ENCODE results near the gene MAGOH.
"Not testable (repeated sequence)": the region's sequence is repeated elsewhere in the genome, so short reads cannot be mapped to it uniquely, and the experiment has no call there.

The MAGOH gene

GRCh38 chr1:53219711-53220110 lies 18.6 kb downstream of the MAGOH start:
- no peak for DNase-seq

- no peak for DNase-seq
These were observed 20.1 kb downstream of the MAGOH start for GRCh38 chr1:53218201-53218600.

GRCh38 chr1:53214376-53214940 lies 23.9 kb downstream of the MAGOH start:
- no peak for DNase-seq

- no peak for DNase-seq
These were observed 27.4 kb downstream of the MAGOH start for GRCh38 chr1:53210954-53211353.

- no peak for DNase-seq
These were observed 28.0 kb downstream of the MAGOH start for GRCh38 chr1:53210352-53210751.

- DNase-seq = no peak
These were observed 30.6 kb downstream of the MAGOH start for GRCh38 chr1:53207726-53208125.

- DNase-seq = no peak
These were observed 31.5 kb downstream of the MAGOH start for GRCh38 chr1:53206735-53207379.

GRCh38 chr1:53206083-53206685 lies 32.1 kb downstream of the MAGOH start:
- DNase-seq = not testable (repeated sequence)

GRCh38 chr1:53205496-53205895 lies 32.8 kb downstream of the MAGOH start:
- DNase-seq = not testable (repeated sequence)

- no peak for DNase-seq
These were observed 34.9 kb downstream of the MAGOH start for GRCh38 chr1:53203466-53203865.

- DNase-seq = no peak
These were observed 40.1 kb downstream of the MAGOH start for GRCh38 chr1:53198241-53198651.

GRCh38 chr1:53197291-53198200 lies 40.8 kb downstream of the MAGOH start:
- DNase-seq = no peak

GRCh38 chr1:53196485-53197290 lies 41.6 kb downstream of the MAGOH start, which contains the start of gene CPT2:
CPT2 (plus strand) TSS chr1:53196824; CDS start chr1:53196944, 120 bp downstream.
- DNase-seq = peak; percentile 86

- no peak for DNase-seq
These were observed 42.3 kb downstream of the MAGOH start for GRCh38 chr1:53196017-53196484.

GRCh38 chr1:53195246-53196016 lies 42.9 kb downstream of the MAGOH start:
- DNase-seq = no peak

GRCh38 chr1:53190210-53190611 lies 48.1 kb downstream of the MAGOH start:
- no peak for DNase-seq

- no peak for DNase-seq
These were observed 49.3 kb downstream of the MAGOH start for GRCh38 chr1:53189061-53189460.

- DNase-seq = no peak
These were observed 50.2 kb downstream of the MAGOH start for GRCh38 chr1:53188099-53188498.

- no peak for DNase-seq
These were observed 50.9 kb downstream of the MAGOH start for GRCh38 chr1:53187401-53187800.

- DNase-seq = no peak
These were observed 51.8 kb downstream of the MAGOH start for GRCh38 chr1:53186533-53186932.

- not testable (repeated sequence) for DNase-seq
These were observed 52.4 kb downstream of the MAGOH start for GRCh38 chr1:53185955-53186297.

Data from GF-D8 (cell line).